Stimulated activated CD8-positive, alpha-beta memory T cell treated with anti-CD3 and anti-CD28 coated beads, Interleukin-12 subunit alpha, Interleukin-12 subunit beta, amount 100 ng/mL, for 24 hours (primary cell): ENCODE data around the gene S100A3.

Experiments used
- DNase-seq: peaks from one replicate; pipeline ENCODE4 v3.0.0-alpha.2; 2020; ENCODE audit errors: extremely low read depth

S100A3 gene

DNA sequence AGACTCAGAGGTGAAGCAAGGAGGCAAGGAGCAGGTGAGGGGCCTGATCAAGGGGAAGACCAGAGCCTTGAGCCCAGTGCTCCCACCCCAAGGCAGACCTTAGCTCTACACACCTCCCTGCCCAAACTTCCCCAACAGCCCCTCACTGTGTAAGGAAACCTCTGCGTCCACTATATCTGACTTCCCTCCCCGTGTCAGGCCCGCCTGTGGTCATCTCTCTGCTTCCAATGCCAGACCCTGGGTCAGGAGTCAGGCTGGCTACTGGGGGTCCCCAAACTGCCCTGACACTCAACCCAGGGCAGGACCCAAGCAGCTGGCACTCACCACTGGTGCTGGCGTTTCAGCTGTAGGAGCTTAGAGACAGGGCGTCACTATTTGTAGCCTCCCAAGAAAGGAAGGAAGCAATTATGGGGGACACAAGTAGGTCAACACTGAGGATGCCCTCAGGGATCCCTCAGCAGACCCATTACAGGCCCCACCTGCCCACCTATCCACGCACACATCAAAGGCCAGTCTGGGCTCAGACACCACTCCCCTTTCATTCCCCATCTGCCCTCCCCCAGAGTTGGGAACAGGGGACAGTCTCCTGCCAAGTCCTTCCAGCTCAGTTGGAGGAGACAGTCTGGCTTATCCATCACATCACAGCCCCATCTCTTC, 811 bp upstream of the S100A3 start:
- DNase-seq: no peak

- no peak for DNase-seq
Measured at GRCh38 chr1:153547560-153548551, 1.2 kb downstream of the S100A3 start.

DNA sequence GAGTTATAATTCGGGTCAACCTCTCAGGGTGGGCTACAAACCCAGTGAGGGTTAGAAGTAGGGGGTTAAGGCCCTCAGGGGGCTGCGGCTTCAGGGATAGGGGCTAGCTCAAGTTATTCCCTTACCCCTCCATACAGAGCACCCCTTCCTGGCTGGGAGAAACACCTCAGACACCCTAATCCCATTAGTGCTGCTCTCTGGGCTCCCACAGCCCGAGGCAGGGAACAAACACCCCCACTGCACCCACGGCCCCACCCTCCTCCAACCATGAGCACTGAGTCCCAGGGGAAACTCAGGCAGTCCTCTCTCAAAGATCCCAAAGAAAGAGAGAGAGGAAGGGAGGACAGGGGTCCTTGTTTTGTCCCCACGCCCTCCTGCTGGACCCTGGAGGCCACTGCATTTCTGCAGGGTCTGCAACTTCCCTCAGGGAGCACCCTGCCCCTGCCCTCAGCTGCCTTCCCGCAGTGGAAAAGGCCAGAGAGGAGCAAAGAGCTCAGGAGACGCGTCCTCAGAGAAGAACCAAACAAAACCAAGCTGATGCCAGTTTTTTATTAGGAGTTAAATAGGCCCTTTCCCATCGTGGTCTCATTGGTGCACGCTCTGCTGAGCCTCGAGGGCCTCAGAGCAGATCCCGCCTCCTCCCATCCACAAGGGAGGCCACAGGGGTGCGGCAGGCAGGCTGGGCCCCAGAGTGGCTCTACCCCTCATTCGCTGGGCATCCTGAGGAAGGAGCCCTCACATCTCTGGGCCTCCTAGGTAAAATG, 2.1 kb downstream of the S100A3 start:
- no peak for DNase-seq

- DNase-seq: no peak
Measured at GRCh38 chr1:153546371-153546770, 2.7 kb downstream of the S100A3 start.

GRCh38 chr1:153545067-153546055, 3.7 kb downstream of the S100A3 start, which contains the start of gene S100A4:
Gene S100A4 (minus strand): TSS chr1:153545806. CDS start chr1:153544794, 1,012 bp downstream.
- DNase-seq: peak; percentile 79

GRCh38 chr1:153544453-153545066, 4.5 kb downstream of the S100A3 start:
- no peak for DNase-seq

GRCh38 chr1:153543736-153544135, 5.3 kb downstream of the S100A3 start:
- DNase-seq: no peak

DNA sequence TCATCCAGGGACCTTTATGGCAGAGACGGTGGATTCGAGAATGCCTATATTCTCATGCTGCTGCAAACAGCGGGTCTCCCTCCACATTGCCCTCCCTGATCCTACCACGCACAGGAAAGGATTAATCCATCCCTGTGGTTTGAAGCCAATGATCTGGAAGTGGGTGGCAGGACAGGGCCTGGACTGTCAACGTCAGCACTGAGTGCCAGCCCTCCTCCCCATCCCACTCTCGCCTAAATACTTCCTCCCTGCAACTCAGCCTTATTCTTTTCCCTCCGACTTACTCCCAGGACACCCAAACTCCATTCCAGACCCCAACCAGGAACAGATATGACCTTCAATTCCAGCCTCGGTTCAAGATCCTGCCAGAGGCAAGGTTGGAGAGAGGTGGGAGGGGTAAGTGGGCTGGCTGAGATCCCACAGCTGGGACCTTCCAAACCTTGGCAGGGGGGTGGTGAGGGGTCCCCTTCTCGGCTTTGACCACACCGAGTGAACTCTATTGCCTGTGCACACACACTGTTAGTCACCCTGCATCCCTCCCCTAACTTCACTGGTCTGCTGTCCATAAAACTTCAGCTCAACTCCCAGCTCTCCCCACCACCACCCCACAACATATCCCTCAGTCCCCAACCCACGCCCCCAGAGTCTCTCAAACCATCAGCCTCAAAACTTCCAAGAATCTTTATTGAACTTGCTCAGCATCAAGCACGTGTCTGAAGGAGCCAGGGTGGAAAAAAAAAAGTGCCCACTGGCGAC, 5.9 kb downstream of the S100A3 start:
- no peak for DNase-seq

DNA sequence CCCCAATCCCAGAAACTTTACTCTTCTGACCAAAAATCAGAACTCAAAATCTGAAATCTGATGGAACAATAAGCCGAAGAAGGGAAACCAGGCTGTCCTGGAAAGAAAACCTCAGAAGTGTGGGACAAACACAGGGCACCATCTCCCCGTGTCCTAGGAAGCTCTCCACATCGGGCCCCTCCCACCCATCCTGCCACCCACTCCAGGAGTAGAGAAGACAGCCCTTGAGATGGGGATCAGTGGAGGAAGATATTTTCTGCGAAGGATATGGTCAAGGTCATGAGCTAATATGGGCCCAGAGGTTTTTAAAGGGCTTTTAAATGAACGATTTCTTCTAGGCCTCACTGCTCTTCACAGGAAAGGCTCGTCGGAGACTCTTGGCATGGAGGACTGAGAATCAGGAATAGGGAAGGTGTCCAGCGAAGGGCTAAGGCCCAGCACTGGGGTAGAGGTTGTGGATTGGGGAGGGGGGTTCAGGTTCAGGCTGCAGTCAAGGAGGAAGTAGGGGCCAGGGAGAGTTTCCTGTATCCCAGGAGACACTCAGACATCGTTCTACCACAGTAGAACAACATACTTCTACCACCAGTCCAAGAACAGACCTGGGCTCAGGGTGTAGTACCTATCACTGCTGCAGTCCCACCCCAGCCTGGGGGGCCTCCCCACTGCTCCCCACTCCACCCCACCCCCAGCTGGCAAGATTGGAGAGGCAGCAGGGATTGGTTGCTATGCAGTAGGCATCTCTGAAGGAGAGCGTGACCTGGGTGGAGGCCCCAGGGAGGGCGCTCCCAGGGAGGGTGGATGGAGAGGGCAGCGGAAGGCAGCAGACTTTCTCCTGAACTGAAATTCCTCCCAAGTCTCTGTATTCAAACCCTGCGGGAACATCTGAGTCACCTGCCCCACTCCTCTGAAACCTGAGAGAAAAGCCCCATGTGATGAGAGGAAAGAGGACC, 7.1 kb downstream of the S100A3 start:
- no peak for DNase-seq

GRCh38 chr1:153540394-153541361, 8.4 kb downstream of the S100A3 start, which contains the start of gene S100A5:
Gene S100A5 (minus strand): TSS chr1:153540934. CDS start chr1:153540191, 743 bp downstream.
- DNase-seq: no peak

GRCh38 chr1:153539395-153540093, 9.5 kb downstream of the S100A3 start:
- no peak for DNase-seq

GRCh38 chr1:153538315-153538821, 10.7 kb downstream of the S100A3 start:
- DNase-seq: no peak

- no peak for DNase-seq
Measured at GRCh38 chr1:153537376-153537730, 11.7 kb downstream of the S100A3 start.

DNA sequence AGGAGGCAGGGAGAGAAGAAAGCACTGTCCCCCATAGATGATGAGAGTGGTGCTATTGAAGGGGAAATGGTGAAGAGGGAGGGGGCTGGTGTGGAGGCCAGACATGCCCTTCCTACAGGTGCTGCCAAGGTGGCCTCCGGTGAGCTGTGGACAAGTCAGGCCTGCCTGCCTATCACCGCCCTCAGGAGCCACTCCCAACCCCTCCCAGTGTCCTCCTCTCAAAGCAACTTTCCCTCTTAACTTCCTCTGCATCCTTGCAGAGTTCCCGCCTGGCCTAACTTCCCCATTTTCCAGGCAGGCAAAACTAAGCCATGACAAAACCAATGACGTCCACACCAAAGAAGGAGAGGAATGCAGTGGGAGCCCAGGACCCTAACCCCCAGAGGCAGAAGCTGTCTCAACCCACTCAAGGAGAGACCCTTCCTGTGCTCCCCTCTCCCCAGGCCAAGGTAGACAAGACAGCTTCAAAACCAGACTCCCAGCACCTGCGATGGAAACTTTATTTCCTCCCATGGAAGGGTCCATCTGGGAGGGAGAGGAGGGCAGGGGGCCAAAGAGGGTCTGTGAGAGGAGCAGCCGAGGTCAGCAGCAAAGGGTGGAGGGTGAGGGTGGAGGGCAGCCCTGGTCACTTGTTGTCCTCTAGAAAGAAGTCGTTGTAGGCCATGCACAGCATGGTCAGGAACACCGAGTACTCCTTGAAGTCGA, 12.2 kb downstream of the S100A3 start:
- no peak for DNase-seq

DNA sequence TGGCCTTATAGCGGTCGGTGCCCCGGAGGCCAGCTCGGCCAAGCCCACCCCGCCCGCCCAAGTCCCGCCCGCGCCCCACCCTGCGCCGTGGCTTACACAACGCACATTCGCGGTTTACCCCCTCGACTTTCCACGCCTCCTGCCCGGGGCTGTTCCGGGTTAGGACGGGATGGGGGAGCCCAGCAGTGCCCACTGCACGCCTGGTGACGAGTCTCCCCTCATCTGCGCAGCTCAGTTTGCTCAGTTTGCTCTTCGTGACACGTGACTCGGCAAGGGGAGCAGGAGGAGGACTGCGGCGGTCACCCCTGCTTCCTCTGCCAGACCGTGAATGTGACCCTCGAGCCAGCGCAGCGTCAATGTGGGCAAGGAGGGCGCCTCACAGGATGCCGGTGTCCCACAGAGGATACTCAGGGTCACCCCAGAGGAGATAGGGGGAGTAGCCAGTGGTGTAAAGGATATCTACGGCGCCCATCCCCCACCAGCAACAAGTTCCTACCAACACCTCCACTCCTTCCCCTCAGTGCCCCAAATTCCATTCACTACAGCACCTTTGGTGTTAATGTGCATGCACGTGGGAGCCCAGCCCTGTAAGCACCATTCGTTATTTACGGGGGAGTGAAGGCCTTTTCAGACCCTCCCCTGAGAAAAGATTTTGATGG, 12.9 kb downstream of the S100A3 start:
- DNase-seq: peak; percentile 59
